K562 (cell line): ENCODE data around the gene MYO16. TPM values are rescaled to one million over a fixed set of nuclear protein-coding genes. Genes with fewer than 3 reads are reported as not detected.

ENCODE experiments used
- ATF7 ChIP-seq: fragments of 450-650 bp; IDR thresholded peaks from 2 replicates; pipeline ENCODE4 v1.7.1; 2014; ENCODE audit warnings: mild to moderate bottlenecking, moderate library complexity
- CGGBP1 ChIP-seq: fragments of 250-450 bp; sonication (Bioruptor Pico); IDR thresholded peaks from 2 replicates; pipeline ENCODE4 v1.9.0; 2021; ENCODE audit warnings: mild to moderate bottlenecking
- CHCHD3 ChIP-seq: fragments of 250-450 bp; sonication (Bioruptor Pico); IDR thresholded peaks from 2 replicates; pipeline ENCODE4 v2.1.2; 2022; ENCODE audit warnings: mild to moderate bottlenecking
- DIDO1 ChIP-seq: fragments of 450-650 bp; IDR thresholded peaks from 2 replicates; pipeline ENCODE4 v1.6.1; 2016; ENCODE audit warnings: low read depth, missing biosample characterization, missing genetic modification characterization
- EWSR1 ChIP-seq: fragments of 450-650 bp; IDR thresholded peaks from 2 replicates; pipeline ENCODE4 v1.6.1; 2018; ENCODE audit warnings: borderline replicate concordance, mild to moderate bottlenecking, low read depth, moderate library complexity; ENCODE audit not compliant: partially characterized antibody
- HNRNPUL1 ChIP-seq: fragments of 200-400 bp; formaldehyde crosslinking; IDR thresholded peaks from 2 replicates; pipeline ENCODE4 v1.6.1; 2017; ENCODE audit warnings: low read length
- IRF1 ChIP-seq: sonication (generic); formaldehyde crosslinking; IDR thresholded peaks from 2 replicates; pipeline ENCODE4 v1.8.0; 2022; ENCODE audit warnings: missing genetic modification reagents, mild to moderate bottlenecking, borderline replicate concordance
- KAT8 ChIP-seq: fragments of 450-650 bp; IDR thresholded peaks from 2 replicates; pipeline ENCODE4 v1.6.1; 2016; ENCODE audit warnings: low read depth, mild to moderate bottlenecking
- MTF1 ChIP-seq: fragments of 250-450 bp; sonication (Bioruptor Pico); IDR thresholded peaks from 2 replicates; pipeline ENCODE4 v1.9.0; 2021; ENCODE audit warnings: moderate library complexity, mild to moderate bottlenecking, inconsistent platforms, borderline replicate concordance
- MXI1 ChIP-seq: IDR thresholded peaks from 2 replicates; pipeline ENCODE4 v1.6.1; 2011; ENCODE audit warnings: low read depth, mild to moderate bottlenecking, improper control_type of control experiment, low read length
- NKRF ChIP-seq: fragments of 450-650 bp; IDR thresholded peaks from 2 replicates; pipeline ENCODE4 v1.6.1; 2016; ENCODE audit warnings: borderline replicate concordance
- NR1H2 ChIP-seq: sonication (generic); formaldehyde crosslinking; IDR thresholded peaks from 2 replicates; pipeline ENCODE4 v1.4.0; 2020; ENCODE audit warnings: mild to moderate bottlenecking, missing genetic modification reagents
- TCFL5 ChIP-seq: fragments of 250-450 bp; sonication (Bioruptor Pico); conservative IDR thresholded peaks from 2 replicates; pipeline ENCODE4 v1.6.1; 2021; ENCODE audit warnings: mild to moderate bottlenecking, moderate library complexity, matching md5 sums
- TEAD1 ChIP-seq, 2 experiments: fragments of 450-650 bp in 1 of 2; sonication (generic) in 1 of 2; formaldehyde crosslinking; IDR thresholded peaks; 2 replicates each; pipeline versions ENCODE4 v1.4.0 to v1.8.0; 2020 to 2022; ENCODE audit warnings: mild to moderate bottlenecking in 2 of 2, missing genetic modification reagents in 1 of 2
- THAP12 ChIP-seq: fragments of 250-450 bp; sonication (Bioruptor Pico); IDR thresholded peaks from 2 replicates; pipeline ENCODE4 v1.9.0; 2021; ENCODE audit warnings: mild to moderate bottlenecking, inconsistent platforms
- TSC22D4 ChIP-seq: fragments of 450-650 bp; IDR thresholded peaks from 2 replicates; pipeline ENCODE4 v1.6.1; 2016; ENCODE audit warnings: missing genetic modification characterization, missing biosample characterization, control low read depth
- TSHZ1 ChIP-seq: fragments of 250-450 bp; sonication (Bioruptor Pico); IDR thresholded peaks from 2 replicates; pipeline ENCODE4 v1.4.0; 2020; ENCODE audit warnings: mild to moderate bottlenecking, moderate library complexity
- ZNF431 ChIP-seq: sonication (generic); formaldehyde crosslinking; IDR thresholded peaks from 2 replicates; pipeline ENCODE4 v1.8.0; 2022; ENCODE audit warnings: mild to moderate bottlenecking, missing genetic modification reagents
- ZNF766 ChIP-seq: fragments of 200-800 bp; sonication (Bioruptor generic); conservative IDR thresholded peaks from 2 replicates; pipeline ENCODE4 v1.6.1; 2016; ENCODE audit warnings: missing genetic modification characterization, missing compliant biosample characterization
- polyA plus RNA-seq, 8 experiments: library from polyadenylated mRNA; depleted of rRNA in 4 of 8; stranded (reverse) in 5 of 8; unstranded in 3 of 8; fragments of >200 nt; fragmentation: Nextera tagmentation in 2 of 8; fragmentation: Illumina TruSeq in 1 of 8; extraction: Ambion mirVana in 2 of 8; extraction: Trizol in 1 of 8; gene quantifications; 2 replicates each; pipeline versions ENCODE4 v1.2.1 to v1.2.3, GENCODE V29; 2011 to 2014; ENCODE audit warnings: inconsistent platforms in 1 of 8, missing spikeins in 1 of 8
- total RNA-seq, 7 experiments: library from RNA; depleted of rRNA in 6 of 7; stranded (reverse); fragments of >200 nt in 6 of 7; fragmentation: Illumina TruSeq in 2 of 7; extraction: Trizol in 2 of 7; gene quantifications; 2 replicates each; pipeline versions ENCODE4 v1.2.1 to v1.2.3, GENCODE V29; 2011 to 2021; ENCODE audit warnings: low replicate concordance in 1 of 7

The MYO16 gene
- total and polyA plus RNA-seq, 9 of the 15 experiments (the other 6 are each of a cell fraction or from before 2014, with no cell fraction given): 4.3 to 45.7 (median 12.1) TPM

- TF ChIP-seq HNRNPUL1: no peak
- no peak for TF ChIP-seq THAP12 (CRISPR knock-in tag)
- no peak for TF ChIP-seq TSHZ1 (CRISPR knock-in tag)
- TF ChIP-seq TSC22D4: no peak
- TF ChIP-seq IRF1 (CRISPR knock-in tag): no peak
- TF ChIP-seq MXI1: no peak
- TF ChIP-seq CGGBP1 (CRISPR knock-in tag): no peak
- TF ChIP-seq NR1H2 (CRISPR knock-in tag): no peak
- TF ChIP-seq NKRF: no peak
- no peak for TF ChIP-seq KAT8
- peak; percentile 62; the same call in 1 of the 2 replicates for TF ChIP-seq ZNF766
- no peak for TF ChIP-seq DIDO1 (tag)
- no peak for TF ChIP-seq TCFL5 (CRISPR knock-in tag)
- TF ChIP-seq MTF1 (CRISPR knock-in tag): no peak
- TF ChIP-seq ATF7: peak; percentile 55; the same call in 1 of the 2 replicates
- TF ChIP-seq TEAD1 (CRISPR knock-in tag; IDR thresholded peaks at IDR 0.05): no peak
- no peak for TF ChIP-seq ZNF431 (CRISPR knock-in tag)
- TF ChIP-seq EWSR1: no peak
- no peak for TF ChIP-seq CHCHD3 (CRISPR knock-in tag)
These were observed 140.0 kb downstream of the MYO16 start (continued) for GRCh38 chr13:108769213-108770070.
